Omental fat pad (tissue), 4 donors: ENCODE results near the gene FILIP1. TPM values are rescaled to one million over a fixed set of nuclear protein-coding genes. Genes with fewer than 3 reads are reported as not detected.
A peak's percentile ranks its signal among the peaks of the same experiment; 100 is the strongest.

Experiments used
- ATAC-seq: fragments of 150-250 bp; one replicate; pipeline ENCODE4 v1.9.1; 2016; ENCODE audit warnings: mild to moderate bottlenecking, moderate library complexity; ENCODE audit not compliant: low FRiP score
- DNase-seq: peaks from one replicate; pipeline ENCODE4 v3.0.0-alpha.2; 2019; ENCODE audit warnings: low spot score
- CTCF ChIP-seq, 3 donors: fragments of 450-650 bp; IDR thresholded peaks; one replicate each; pipeline ENCODE4 v1.5.1; 2016 to 2017; ENCODE audit warnings: antibody characterized with exemption in 3 of 3, mild to moderate bottlenecking in 3 of 3, moderate library complexity in 2 of 3
- total RNA-seq, 4 donors: library from RNA; depleted of rRNA; stranded (reverse); fragments of >200 nt; gene quantifications; one replicate each; pipeline ENCODE4 v1.1.0, GENCODE V29; 2016

FILIP1 gene
- total RNA-seq, 4 donors from 2014 or later: 3.0 to 15.9 (median 5.7) TPM

- no peak for DNase-seq
- ATAC-seq: peak; percentile 46
These were observed 201.0 kb downstream of the FILIP1 start for GRCh38 chr6:75292555-75292954.

GRCh38 chr6:75291744-75292143, 201.9 kb downstream of the FILIP1 start:
- no peak for ATAC-seq
- no peak for TF ChIP-seq CTCF (IDR thresholded peaks at IDR 0.05)
- DNase-seq: no peak

More at GRCh38 chr6:75292555-75292954, 201.0 kb downstream of the FILIP1 start:
- TF ChIP-seq CTCF (IDR thresholded peaks at IDR 0.05): no peak

DNA sequence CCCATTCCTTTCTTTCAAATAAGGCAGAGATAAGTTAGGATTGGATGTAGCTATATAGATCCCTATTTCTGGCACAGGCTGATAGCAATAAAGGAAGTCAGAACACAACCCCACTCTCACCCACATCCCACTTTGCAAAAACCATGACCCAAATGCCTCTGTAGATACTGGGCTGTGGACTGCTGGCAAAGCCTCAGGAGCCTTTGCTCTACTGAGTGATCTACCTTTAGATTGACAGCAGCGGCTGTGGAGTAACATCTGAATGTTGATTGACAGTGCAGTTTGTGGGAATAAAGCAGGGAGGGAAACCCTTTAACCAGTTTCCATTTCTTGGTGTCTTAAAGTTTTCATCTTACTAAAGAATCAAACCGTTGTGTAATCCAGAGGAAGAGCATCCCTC, 202.3 kb downstream of the FILIP1 start:
- no peak for DNase-seq
- TF ChIP-seq CTCF (IDR thresholded peaks at IDR 0.05): no peak
- no peak for ATAC-seq

GRCh38 chr6:75290136-75290945, 203.3 kb downstream of the FILIP1 start:
- TF ChIP-seq CTCF (IDR thresholded peaks at IDR 0.05): no peak
- DNase-seq (no peak), ATAC-seq (no peak)

DNA sequence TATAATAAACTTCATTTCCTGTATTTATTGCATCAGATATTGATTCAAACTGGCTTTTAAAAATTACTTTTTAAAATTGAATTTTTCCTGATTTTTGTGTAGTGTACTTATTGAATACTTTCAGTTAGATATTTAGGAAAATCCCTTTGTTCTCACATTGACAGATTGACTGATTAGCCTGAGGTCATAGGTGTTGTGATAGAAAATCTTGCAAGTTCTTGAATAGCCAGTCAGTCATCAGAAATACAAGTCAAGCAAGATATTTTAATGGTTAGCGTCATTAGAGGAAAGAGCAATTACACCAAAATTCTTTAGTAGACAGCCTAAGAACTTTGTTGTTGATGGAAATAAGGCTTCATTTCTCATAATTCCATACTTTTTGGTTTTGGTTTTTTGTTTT, 205.6 kb downstream of the FILIP1 start:
- DNase-seq (no peak), ATAC-seq (no peak)
- TF ChIP-seq CTCF (IDR thresholded peaks at IDR 0.05): no peak

- ATAC-seq (no peak), DNase-seq (no peak)
- TF ChIP-seq CTCF (IDR thresholded peaks at IDR 0.05): no peak
These were observed 206.2 kb downstream of the FILIP1 start for GRCh38 chr6:75287424-75287823.

DNA sequence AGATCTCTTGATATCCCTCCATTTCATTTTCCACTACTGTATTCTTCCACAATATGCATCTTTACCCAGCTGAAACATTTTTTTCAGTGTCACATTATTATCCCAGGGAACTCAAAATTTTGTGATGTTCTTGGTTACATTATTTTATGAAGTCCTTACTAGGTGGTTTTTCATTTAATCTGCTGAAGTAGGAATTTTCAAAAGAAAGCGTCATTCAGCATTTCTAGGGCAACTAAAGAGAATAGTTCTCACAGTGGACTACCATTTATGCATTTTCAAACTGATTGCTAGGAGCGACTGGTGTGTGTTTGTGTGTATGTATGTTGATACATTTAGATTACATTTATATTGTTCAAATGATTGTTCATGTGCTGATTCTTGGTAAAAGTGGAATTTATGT, 206.6 kb downstream of the FILIP1 start:
- no peak for TF ChIP-seq CTCF (IDR thresholded peaks at IDR 0.05)
- no peak for ATAC-seq
- no peak for DNase-seq
